Loucy (cell line): ENCODE results near the gene MYL3.

Source experiments
- EZH2phosphoT487 ChIP-seq: fragments of 200-600 bp; IDR thresholded peaks from 2 replicates; pipeline ENCODE4 v1.6.1; 2018; ENCODE audit warnings: antibody characterized with exemption, mild to moderate bottlenecking, moderate library complexity, borderline replicate concordance
- TF ChIP-seq, protein P1 (sequence below): fragments of 200-600 bp; sonication (generic); conservative IDR thresholded peaks from 2 replicates; pipeline ENCODE4 v1.5.1; 2014; ENCODE audit warnings: mild to moderate bottlenecking, antibody characterized with exemption, low read length

DNA sequence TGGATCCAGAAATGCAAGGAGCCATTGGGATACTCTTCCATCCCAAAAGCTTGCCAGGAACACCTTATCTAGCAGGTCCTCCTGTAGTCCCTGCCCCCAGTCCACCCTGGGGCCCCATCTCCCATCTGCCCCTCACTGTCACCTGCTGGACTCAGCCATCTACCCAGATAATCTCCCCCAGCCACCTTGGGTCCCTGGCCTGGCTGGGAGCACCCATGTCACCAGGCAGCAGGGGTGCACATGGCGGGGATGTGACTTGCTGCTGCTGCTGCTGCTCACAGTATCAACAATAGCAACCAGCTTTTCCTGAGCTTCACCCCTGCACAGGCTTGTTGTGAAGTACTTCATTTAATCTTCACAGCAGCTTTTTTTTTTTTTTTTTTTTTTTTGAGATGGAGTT lies 26.9 kb upstream of the MYL3 start:
- TF ChIP-seq, protein P1, sequence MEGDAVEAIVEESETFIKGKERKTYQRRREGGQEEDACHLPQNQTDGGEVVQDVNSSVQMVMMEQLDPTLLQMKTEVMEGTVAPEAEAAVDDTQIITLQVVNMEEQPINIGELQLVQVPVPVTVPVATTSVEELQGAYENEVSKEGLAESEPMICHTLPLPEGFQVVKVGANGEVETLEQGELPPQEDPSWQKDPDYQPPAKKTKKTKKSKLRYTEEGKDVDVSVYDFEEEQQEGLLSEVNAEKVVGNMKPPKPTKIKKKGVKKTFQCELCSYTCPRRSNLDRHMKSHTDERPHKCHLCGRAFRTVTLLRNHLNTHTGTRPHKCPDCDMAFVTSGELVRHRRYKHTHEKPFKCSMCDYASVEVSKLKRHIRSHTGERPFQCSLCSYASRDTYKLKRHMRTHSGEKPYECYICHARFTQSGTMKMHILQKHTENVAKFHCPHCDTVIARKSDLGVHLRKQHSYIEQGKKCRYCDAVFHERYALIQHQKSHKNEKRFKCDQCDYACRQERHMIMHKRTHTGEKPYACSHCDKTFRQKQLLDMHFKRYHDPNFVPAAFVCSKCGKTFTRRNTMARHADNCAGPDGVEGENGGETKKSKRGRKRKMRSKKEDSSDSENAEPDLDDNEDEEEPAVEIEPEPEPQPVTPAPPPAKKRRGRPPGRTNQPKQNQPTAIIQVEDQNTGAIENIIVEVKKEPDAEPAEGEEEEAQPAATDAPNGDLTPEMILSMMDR, result no peak
- TF ChIP-seq EZH2phosphoT487, result no peak
